ENCODE results near the gene CTTNBP2NL.
A peak's percentile ranks its signal among the peaks of the same experiment; 100 is the strongest.

CTTNBP2NL gene

DNA sequence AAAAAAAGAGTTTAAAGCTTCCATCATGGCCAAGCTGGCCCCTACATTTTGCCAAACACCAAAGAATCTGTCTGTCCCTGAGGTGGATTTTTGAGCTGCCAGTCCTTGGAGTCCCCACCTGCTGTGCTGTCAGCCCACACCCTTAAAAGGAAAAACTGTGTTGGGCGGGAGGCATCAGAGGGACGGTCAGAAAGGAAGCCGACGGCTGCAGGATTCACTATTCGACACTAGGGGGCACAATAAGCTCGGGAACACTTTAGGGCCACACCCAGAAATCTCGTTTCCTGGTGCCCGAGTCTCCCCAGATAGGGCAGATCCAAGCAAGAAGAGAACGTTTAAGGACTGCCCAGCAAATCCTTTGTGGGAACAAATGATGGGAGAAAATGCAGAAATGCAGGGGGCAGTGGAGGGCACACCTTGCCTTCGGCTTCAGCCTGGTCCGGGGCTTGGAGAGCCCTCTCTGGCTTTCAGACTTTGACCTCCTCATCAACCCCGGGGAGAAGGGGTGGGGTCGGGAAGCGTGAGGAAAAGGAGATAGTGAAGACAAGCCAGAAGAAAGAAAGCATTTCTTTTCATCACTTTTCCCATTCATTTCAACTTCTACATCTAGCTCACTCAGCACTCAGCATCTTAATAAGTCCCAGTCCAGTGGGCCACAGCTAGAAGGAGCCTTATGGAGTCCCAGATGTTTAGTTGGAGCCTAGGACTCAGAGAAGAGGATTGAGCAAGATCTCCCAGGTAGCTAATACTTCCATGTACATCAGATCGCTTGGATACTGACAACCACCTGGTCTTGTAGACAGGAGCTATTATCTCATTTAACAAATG, 5.0 kb upstream of the CTTNBP2NL start:
- no peaks in the 10 kb centered on the region for H3K27me3 ChIP-seq (ENCODE audit: control insufficient read depth in 1 of 2, insufficient read depth in 1 of 2, low read length in 2 of 2)
- H3K14ac ChIP-seq (ENCODE audit: low read length in 2 of 2) = no peak overlapping the region
- no peaks in the 10 kb centered on the region for H3K9me3 ChIP-seq (ENCODE audit: control insufficient read depth, low read length)
- no peak overlapping the region for H2BK15ac ChIP-seq (ENCODE audit: low read depth, poor library complexity, severe bottlenecking)
- peaks cover 4% of the 10 kb centered on the region for H3K79me1 ChIP-seq (replicated peaks; ENCODE audit: low read length, poor library complexity, severe bottlenecking)
- peak overlapping the region in 1 of 2 experiments; percentile 32 for H3K4ac ChIP-seq (ENCODE audit: low read depth in 1 of 2, low read length in 2 of 2)
- peak overlapping the region; percentile 86 for H3K9ac ChIP-seq (ENCODE audit: low read length)
- H2BK5ac ChIP-seq (ENCODE audit: low read depth, low read length, poor library complexity, severe bottlenecking) = no peak overlapping the region
- H3K18ac ChIP-seq (ENCODE audit: low read depth in 1 of 2, low read length in 2 of 2) = peak overlapping the region; percentile 59 to 70
- H2BK12ac ChIP-seq (ENCODE audit: low read length in 2 of 2) = peak overlapping the region; percentile 19 to 61
- H3K4me1 ChIP-seq (ENCODE audit: control insufficient read depth, insufficient read depth, low read depth, low read length) = peaks cover 12% of the 10 kb centered on the region
- peak overlapping the region in 1 of 2 experiments; percentile 76 for H3K4me3 ChIP-seq (ENCODE audit: insufficient read depth in 1 of 2, low read depth in 1 of 2, low read length in 2 of 2)
- no peaks in the 10 kb centered on the region for H3K36me3 ChIP-seq (ENCODE audit: control insufficient read depth in 1 of 2, insufficient read depth in 2 of 2, low read depth in 1 of 2, low read length in 2 of 2)
- peak; percentile 91 for DNase-seq
- H3K27ac ChIP-seq (ENCODE audit: low read length, poor library complexity, severe bottlenecking) = peak overlapping the region; percentile 72
- peak overlapping the region; percentile 65 for H3K4me2 ChIP-seq (ENCODE audit: low read length, poor library complexity, severe bottlenecking)
- no peak overlapping the region for H2BK120ac ChIP-seq (ENCODE audit: low read depth, low read length)
- 5% methylated on average over 11 of the region's 15 CpGs for WGBS
- H4K91ac ChIP-seq (ENCODE audit: low read length) = no peak overlapping the region
- H3K23ac ChIP-seq (ENCODE audit: low read length in 2 of 2) = no peak overlapping the region
- peak overlapping the region; percentile 62 for H2AFZ ChIP-seq (ENCODE audit: low read depth, low read length)
- peak overlapping the region; percentile 21 for H2AK5ac ChIP-seq (ENCODE audit: low read length, severe bottlenecking)
- H4K8ac ChIP-seq (ENCODE audit: low read length) = peak overlapping the region; percentile 8

DNA sequence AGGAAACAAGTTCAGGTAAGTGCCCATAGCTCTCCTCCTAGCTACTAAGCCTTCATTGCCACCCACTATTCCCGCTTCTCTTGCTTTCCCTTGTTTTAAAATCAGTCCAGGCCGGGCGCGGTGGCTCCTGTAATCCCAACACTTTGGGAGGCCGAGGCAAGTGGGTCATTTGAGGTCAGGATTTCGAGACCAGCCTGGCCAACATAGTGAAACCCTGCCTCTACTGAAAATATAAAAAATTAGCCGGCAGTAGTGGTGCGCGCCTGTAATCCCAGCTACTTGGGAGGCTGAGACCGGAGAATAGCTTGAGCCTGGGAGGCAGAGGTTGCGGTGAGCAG, 4.4 kb upstream of the CTTNBP2NL start:
- Histone ChIP-seq H3K9ac (ENCODE audit: low read length) (peak overlapping the region; percentile 86), H2BK15ac (ENCODE audit: low read depth, poor library complexity, severe bottlenecking) (no peak overlapping the region), H3K9me3 (ENCODE audit: control insufficient read depth, low read length) (no peaks in the 10 kb centered on the region), H2BK5ac (ENCODE audit: low read depth, low read length, poor library complexity, severe bottlenecking) (no peak overlapping the region), H3K79me1 (replicated peaks; ENCODE audit: low read length, poor library complexity, severe bottlenecking) (peaks cover 4% of the 10 kb centered on the region), H2BK12ac (ENCODE audit: low read length in 2 of 2) (peak overlapping the region; percentile 46 to 61), H2BK120ac (ENCODE audit: low read depth, low read length) (no peak overlapping the region), H3K4me1 (ENCODE audit: control insufficient read depth, insufficient read depth, low read depth, low read length) (peaks cover 12% of the 10 kb centered on the region), H3K4me2 (ENCODE audit: low read length, poor library complexity, severe bottlenecking) (no peak overlapping the region), H4K8ac (ENCODE audit: low read length) (peak overlapping the region; percentile 8), H4K91ac (ENCODE audit: low read length) (no peak overlapping the region), H3K18ac (ENCODE audit: low read depth in 1 of 2, low read length in 2 of 2) (peak overlapping the region; percentile 1 to 16), H3K27ac (ENCODE audit: low read length, poor library complexity, severe bottlenecking) (peak overlapping the region; percentile 72), H2AK5ac (ENCODE audit: low read length, severe bottlenecking) (peak overlapping the region; percentile 21), H3K14ac (ENCODE audit: low read length in 2 of 2) (no peak overlapping the region), H3K23ac (ENCODE audit: low read length in 2 of 2) (no peak overlapping the region), H3K27me3 (ENCODE audit: control insufficient read depth in 1 of 2, insufficient read depth in 1 of 2, low read length in 2 of 2) (no peaks in the 10 kb centered on the region), H2AFZ (ENCODE audit: low read depth, low read length) (no peak overlapping the region), H3K36me3 (ENCODE audit: control insufficient read depth in 1 of 2, insufficient read depth in 2 of 2, low read depth in 1 of 2, low read length in 2 of 2) (no peaks in the 10 kb centered on the region), H3K4me3 (ENCODE audit: insufficient read depth in 1 of 2, low read depth in 1 of 2, low read length in 2 of 2) (peak overlapping the region in 1 of 2 experiments; percentile 76), H3K4ac (ENCODE audit: low read depth in 1 of 2, low read length in 2 of 2) (peak overlapping the region in 1 of 2 experiments; percentile 22)
- 94% methylated on average over 10 of the region's 11 CpGs for WGBS
- no peak for DNase-seq

DNA sequence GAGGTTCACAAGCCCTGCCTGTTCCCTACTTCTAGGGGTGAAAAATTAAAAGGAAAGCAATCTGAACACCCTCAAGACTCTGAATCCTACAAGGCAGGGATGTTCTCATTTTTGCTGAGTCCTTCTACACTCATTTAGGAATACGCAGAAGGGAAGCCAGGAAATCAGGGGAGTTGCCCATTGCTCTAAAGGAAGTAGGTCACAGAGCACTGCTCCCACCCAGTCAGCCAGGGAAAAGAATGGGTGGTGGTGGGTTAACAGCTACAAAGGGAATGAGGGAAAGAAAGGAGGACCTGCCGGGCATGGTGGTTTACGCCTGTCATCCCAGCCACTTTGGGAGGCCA, 2.4 kb upstream of the CTTNBP2NL start:
- no peak overlapping the region for H3K4me2 ChIP-seq (ENCODE audit: low read length, poor library complexity, severe bottlenecking)
- WGBS = 44% methylated on average over 2 of the region's 3 CpGs
- no peak overlapping the region for H2BK120ac ChIP-seq (ENCODE audit: low read depth, low read length)

DNA sequence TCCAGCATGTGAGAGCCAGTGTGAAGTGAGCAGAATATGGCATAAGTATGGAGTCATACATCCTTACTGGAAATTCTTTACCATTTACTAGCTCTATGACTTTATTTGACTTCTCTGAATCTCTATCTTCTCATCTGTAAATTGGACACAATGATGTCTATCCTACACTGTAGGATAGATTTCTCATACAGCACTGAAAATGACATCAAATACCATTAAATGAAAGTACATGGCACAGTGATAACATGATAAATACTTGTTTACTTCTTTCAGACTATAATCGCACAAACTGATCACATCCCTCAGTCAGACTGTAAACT, 1.3 kb upstream of the CTTNBP2NL start:
- peak overlapping the region; percentile 45 for H2BK120ac ChIP-seq (ENCODE audit: low read depth, low read length)
- H3K4me1 ChIP-seq (ENCODE audit: control insufficient read depth, insufficient read depth, low read depth, low read length) = peaks cover 10% of the 10 kb centered on the region
- H3K9ac ChIP-seq (ENCODE audit: low read length) = peak overlapping the region; percentile 97
- H4K91ac ChIP-seq (ENCODE audit: low read length) = peak overlapping the region; percentile 81
- H3K4me3 ChIP-seq (ENCODE audit: insufficient read depth in 1 of 2, low read depth in 1 of 2, low read length in 2 of 2) = peak overlapping the region in 1 of 2 experiments; percentile 59
- no peaks in the 10 kb centered on the region for H3K27me3 ChIP-seq (ENCODE audit: control insufficient read depth in 1 of 2, insufficient read depth in 1 of 2, low read length in 2 of 2)
- 55% methylated on average over 1 of the region's 1 CpG for WGBS
- no peak overlapping the region for H3K14ac ChIP-seq (ENCODE audit: low read length in 2 of 2)
- no peak overlapping the region for H2BK12ac ChIP-seq (ENCODE audit: low read length in 2 of 2)
- H3K9me3 ChIP-seq (ENCODE audit: control insufficient read depth, low read length) = no peaks in the 10 kb centered on the region
- no peak overlapping the region for H2AFZ ChIP-seq (ENCODE audit: low read depth, low read length)
- H3K4ac ChIP-seq (ENCODE audit: low read depth in 1 of 2, low read length in 2 of 2) = peak overlapping the region; percentile 24 to 65
- peak overlapping the region; percentile 96 for H3K27ac ChIP-seq (ENCODE audit: low read length, poor library complexity, severe bottlenecking)
- no peak for DNase-seq
- no peak overlapping the region for H2BK15ac ChIP-seq (ENCODE audit: low read depth, poor library complexity, severe bottlenecking)
- H3K36me3 ChIP-seq (ENCODE audit: control insufficient read depth in 1 of 2, insufficient read depth in 2 of 2, low read depth in 1 of 2, low read length in 2 of 2) = no peaks in the 10 kb centered on the region
- H4K8ac ChIP-seq (ENCODE audit: low read length) = peak overlapping the region; percentile 76
- peak overlapping the region; percentile 50 for H2AK5ac ChIP-seq (ENCODE audit: low read length, severe bottlenecking)
- peak overlapping the region; percentile 5 for H3K4me2 ChIP-seq (ENCODE audit: low read length, poor library complexity, severe bottlenecking)
- peak overlapping the region; percentile 75 to 82 for H3K18ac ChIP-seq (ENCODE audit: low read depth in 1 of 2, low read length in 2 of 2)
- peaks cover 4% of the 10 kb centered on the region for H3K79me1 ChIP-seq (replicated peaks; ENCODE audit: low read length, poor library complexity, severe bottlenecking)
- no peak overlapping the region for H3K23ac ChIP-seq (ENCODE audit: low read length in 2 of 2)
- H2BK5ac ChIP-seq (ENCODE audit: low read depth, low read length, poor library complexity, severe bottlenecking) = peak overlapping the region; percentile 54

More for the DNA sequence above, 2.4 kb upstream of the CTTNBP2NL start:
- Histone ChIP-seq H2AK5ac (ENCODE audit: low read length, severe bottlenecking) (peak overlapping the region; percentile 45), H3K4ac (ENCODE audit: low read depth in 1 of 2, low read length in 2 of 2) (peak overlapping the region; percentile 35 to 72), H3K79me1 (replicated peaks; ENCODE audit: low read length, poor library complexity, severe bottlenecking) (peaks cover 4% of the 10 kb centered on the region), H3K4me3 (ENCODE audit: insufficient read depth in 1 of 2, low read depth in 1 of 2, low read length in 2 of 2) (peak overlapping the region in 1 of 2 experiments; percentile 58), H2BK12ac (ENCODE audit: low read length in 2 of 2) (peak overlapping the region; percentile 76 to 96), H3K14ac (ENCODE audit: low read length in 2 of 2) (no peak overlapping the region), H3K9ac (ENCODE audit: low read length) (peak overlapping the region; percentile 97), H4K91ac (ENCODE audit: low read length) (peak overlapping the region; percentile 64), H3K27me3 (ENCODE audit: control insufficient read depth in 1 of 2, insufficient read depth in 1 of 2, low read length in 2 of 2) (no peaks in the 10 kb centered on the region), H4K8ac (ENCODE audit: low read length) (peak overlapping the region; percentile 74), H3K9me3 (ENCODE audit: control insufficient read depth, low read length) (no peaks in the 10 kb centered on the region), H3K23ac (ENCODE audit: low read length in 2 of 2) (no peak overlapping the region), H3K18ac (ENCODE audit: low read depth in 1 of 2, low read length in 2 of 2) (peak overlapping the region; percentile 41 to 68), H2BK5ac (ENCODE audit: low read depth, low read length, poor library complexity, severe bottlenecking) (no peak overlapping the region), H3K36me3 (ENCODE audit: control insufficient read depth in 1 of 2, insufficient read depth in 2 of 2, low read depth in 1 of 2, low read length in 2 of 2) (no peaks in the 10 kb centered on the region), H3K27ac (ENCODE audit: low read length, poor library complexity, severe bottlenecking) (peak overlapping the region; percentile 38), H2AFZ (ENCODE audit: low read depth, low read length) (no peak overlapping the region), H3K4me1 (ENCODE audit: control insufficient read depth, insufficient read depth, low read depth, low read length) (peaks cover 10% of the 10 kb centered on the region), H2BK15ac (ENCODE audit: low read depth, poor library complexity, severe bottlenecking) (no peak overlapping the region)
- DNase-seq = peak; percentile 36

Measured in mesenchymal stem cell (in vitro differentiated cells and primary cell).